Kidney glomerular epithelial cell (primary cell): Measurements from ENCODE around the gene HFM1.
"Not testable (repeated sequence)": the region's sequence is repeated elsewhere in the genome, so short reads cannot be mapped to it uniquely, and the experiment has no call there.

Source experiments
- DNase-seq: peaks from one replicate; lab custom pipeline; 2025; lab: John Stamatoyannopoulos, UW

HFM1 gene

GRCh38 chr1:91404151-91405012 lies at the start of gene HFM1:
Gene HFM1, minus strand, starts transcription at chr1:91404837. Its CDS starts 3,755 bp downstream, at chr1:91401082.
- peak; percentile 80 for DNase-seq

- no peak for DNase-seq
Observed at GRCh38 chr1:91454136-91454535, 49.5 kb upstream of the HFM1 start.

GRCh38 chr1:91450260-91450659 lies 45.6 kb upstream of the HFM1 start:
- no peak for DNase-seq

GRCh38 chr1:91447782-91448181 lies 43.1 kb upstream of the HFM1 start:
- DNase-seq: not testable (repeated sequence)

GRCh38 chr1:91441980-91442379 lies 37.3 kb upstream of the HFM1 start:
- DNase-seq: not testable (repeated sequence)

- DNase-seq: no peak
Observed at GRCh38 chr1:91440847-91441246, 36.2 kb upstream of the HFM1 start.

- DNase-seq: no peak
Observed at GRCh38 chr1:91439016-91439415, 34.4 kb upstream of the HFM1 start.

GRCh38 chr1:91428182-91428798 lies 23.7 kb upstream of the HFM1 start:
- no peak for DNase-seq

- DNase-seq: no peak
Observed at GRCh38 chr1:91427741-91428140, 23.1 kb upstream of the HFM1 start.

GRCh38 chr1:91422523-91422922 lies 17.9 kb upstream of the HFM1 start:
- not testable (repeated sequence) for DNase-seq

- DNase-seq: no peak
Observed at GRCh38 chr1:91412371-91412770, 7.7 kb upstream of the HFM1 start.

GRCh38 chr1:91406773-91407389 lies 2.2 kb upstream of the HFM1 start:
- no peak for DNase-seq

- DNase-seq: peak; percentile 51
Observed at GRCh38 chr1:91402023-91402422, 2.6 kb downstream of the HFM1 start.

- DNase-seq: no peak
Observed at GRCh38 chr1:91400133-91400725, 4.4 kb downstream of the HFM1 start.

- DNase-seq: no peak
Observed at GRCh38 chr1:91398291-91398690, 6.3 kb downstream of the HFM1 start.

GRCh38 chr1:91397605-91398004 lies 7.0 kb downstream of the HFM1 start:
- DNase-seq: no peak

GRCh38 chr1:91393042-91393441 lies 11.6 kb downstream of the HFM1 start:
- DNase-seq: no peak

- no peak for DNase-seq
Observed at GRCh38 chr1:91386109-91386508, 18.5 kb downstream of the HFM1 start.

GRCh38 chr1:91383456-91383855 lies 21.2 kb downstream of the HFM1 start:
- no peak for DNase-seq

- DNase-seq: no peak
Observed at GRCh38 chr1:91381844-91382243, 22.8 kb downstream of the HFM1 start.

- no peak for DNase-seq
Observed at GRCh38 chr1:91374086-91374485, 30.6 kb downstream of the HFM1 start.

- not testable (repeated sequence) for DNase-seq
Observed at GRCh38 chr1:91372230-91372629, 32.4 kb downstream of the HFM1 start.

- DNase-seq: no peak
Observed at GRCh38 chr1:91349524-91349923, 55.1 kb downstream of the HFM1 start.
